ENCODE data around the gene ONECUT3.
"Not testable (repeated sequence)": the region's sequence is repeated elsewhere in the genome, so short reads cannot be mapped to it uniquely, and the experiment has no call there.

The ONECUT3 gene

DNA sequence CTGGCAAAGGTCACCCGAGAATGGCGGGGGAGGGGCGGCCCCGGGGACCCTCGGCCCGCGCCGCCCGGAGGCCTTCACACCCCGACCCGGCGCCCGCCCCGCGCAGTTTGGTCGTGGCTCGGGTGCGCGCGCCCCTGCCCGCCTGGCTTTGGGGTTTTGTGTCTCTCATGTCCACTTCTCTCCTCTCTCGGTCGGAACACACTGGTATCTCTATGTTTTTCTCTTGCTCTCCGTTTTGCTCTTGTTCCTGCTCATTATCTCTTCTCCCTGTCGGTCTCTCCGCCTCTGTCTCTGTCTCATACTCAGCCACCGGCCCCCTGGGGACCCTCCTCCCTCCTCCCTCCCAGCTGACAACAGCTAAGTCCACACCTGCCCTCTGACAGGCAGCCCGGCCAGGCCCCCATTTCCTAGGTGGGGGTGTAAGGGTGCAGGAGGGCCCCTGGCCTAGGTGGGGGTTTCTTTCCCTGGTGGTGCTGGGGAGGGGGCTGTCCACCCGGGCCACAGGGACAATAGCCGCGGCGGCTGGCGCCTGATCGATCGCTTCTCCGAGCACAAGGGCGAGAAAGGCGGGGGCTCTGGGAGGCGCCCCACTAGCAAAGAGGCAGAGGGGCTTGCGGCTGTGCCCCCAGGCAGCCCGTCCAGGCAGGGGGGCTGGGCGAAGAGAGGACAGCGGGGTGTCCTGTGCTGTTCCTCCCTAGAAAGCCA lies 2.3 kb downstream of the ONECUT3 start:
- in situ Hi-C loops (cut with MboI; ENCODE audit: low sequenced_read_pairs): no loop called here

DNA sequence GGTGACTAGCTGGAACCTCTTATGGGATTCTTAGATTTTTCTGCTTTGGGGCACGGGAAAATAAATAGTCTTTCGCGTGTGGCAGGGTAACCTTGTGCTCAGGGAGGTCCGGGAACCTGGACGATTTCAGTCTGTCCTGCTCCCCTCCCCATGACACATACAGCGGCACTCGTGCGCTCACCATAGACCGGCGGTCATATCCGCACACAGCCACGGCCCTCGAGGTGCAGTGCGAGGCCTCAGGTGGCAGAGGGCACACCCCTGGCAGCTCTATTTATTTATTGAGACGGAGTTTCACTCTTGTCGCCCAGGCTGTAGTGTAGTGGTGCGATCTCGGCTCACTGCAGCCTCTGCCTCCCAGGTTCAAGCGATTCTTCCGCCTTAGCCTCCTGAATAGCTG lies 3.0 kb downstream of the ONECUT3 start:
- in situ Hi-C loops (cut with MboI; ENCODE audit: low sequenced_read_pairs): no loop called here

DNA sequence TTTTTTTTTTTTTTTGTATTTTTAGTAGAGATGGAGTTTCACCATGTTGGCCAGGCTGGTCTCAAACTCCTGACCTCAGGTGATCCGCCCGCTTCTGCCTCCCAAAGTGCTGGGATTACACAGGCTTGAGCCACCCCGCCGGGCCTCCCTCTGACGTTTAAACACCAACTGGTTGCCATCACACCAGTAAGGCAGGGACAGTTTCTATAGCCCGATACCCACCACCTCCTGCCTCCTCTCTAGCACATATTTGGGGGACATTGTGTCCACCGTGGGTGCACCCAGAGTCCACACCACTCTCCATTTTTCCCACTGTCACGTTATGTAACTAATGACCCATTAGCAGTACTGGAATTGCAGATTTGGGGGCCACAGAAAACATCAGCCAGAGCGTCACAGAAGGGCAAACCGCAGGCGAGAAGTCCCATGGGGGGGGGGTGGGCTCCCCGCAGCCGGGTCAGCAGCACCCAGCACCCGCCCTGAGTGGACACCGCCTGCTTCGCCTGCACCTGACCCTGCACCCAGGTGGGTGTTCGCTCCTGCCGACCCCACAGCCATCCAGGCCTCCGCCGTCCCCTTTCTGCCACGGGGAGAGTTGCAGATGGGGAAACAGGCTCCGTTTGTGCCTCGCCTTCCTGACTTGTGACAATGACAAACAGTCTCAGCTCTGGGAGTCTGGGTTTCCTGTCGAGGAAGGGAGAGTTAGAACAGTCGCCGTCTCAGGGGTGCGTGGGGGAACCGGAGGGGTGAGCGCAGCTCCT lies 3.6 kb downstream of the ONECUT3 start:
- in situ Hi-C loops (cut with MboI; ENCODE audit: low sequenced_read_pairs): no loop called here

DNA sequence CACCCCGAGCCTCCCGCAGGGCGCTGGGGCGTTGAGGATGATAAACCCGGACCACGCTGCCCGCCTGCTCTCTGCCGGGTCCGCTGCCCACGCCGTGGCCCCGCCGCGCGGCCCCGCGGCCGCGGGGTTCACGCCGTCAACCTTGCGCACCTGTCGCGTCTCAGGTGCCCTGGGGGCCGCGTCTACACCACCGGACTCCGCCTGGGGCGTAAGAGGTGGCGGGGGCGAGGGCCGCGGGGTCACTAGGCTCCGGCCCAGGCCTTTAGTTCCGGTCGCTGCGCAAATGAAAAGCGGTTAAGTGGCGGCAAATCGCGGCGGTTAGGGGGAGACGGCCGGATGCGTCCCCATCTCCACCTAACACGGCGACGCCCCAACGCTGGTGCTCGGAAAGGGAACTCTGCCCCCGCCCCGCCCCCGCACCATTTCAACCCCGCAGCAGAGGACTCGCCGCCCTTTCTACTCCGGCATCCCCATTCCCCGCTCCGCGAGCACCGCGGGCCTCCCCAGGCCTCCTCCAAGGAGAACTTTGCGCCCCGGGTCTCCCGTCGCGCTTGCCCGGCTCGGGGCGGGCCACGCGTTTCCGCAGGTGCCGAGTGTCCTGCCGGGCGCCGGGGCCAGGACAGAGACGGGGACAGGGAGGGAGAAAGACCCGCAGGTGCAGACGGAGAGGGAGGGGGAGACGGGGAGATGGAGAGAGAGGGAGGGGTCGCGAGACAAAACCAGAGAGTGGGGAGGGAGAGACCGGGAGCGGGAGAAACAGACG lies 4.3 kb downstream of the ONECUT3 start:
- in situ Hi-C loops (cut with MboI; ENCODE audit: low sequenced_read_pairs): no loop called here

DNA sequence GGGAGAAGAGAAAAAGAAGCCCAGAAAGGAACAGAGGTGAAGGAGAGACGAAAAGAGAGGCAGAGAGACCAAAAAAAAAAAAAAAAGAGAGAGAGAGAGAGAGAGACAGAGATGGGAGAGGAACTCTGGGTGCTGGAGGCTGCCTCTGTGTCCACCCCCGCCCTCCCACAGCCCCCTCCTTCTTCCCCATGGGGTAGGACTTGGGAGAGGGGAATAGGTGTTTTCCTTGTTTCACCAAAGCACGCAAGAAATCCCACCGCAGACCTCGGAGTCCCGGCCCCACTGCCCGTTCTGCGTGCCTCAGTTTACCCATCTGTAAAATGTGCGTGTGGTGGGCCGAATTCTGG lies 4.9 kb downstream of the ONECUT3 start:
- in situ Hi-C loops (cut with MboI; ENCODE audit: low sequenced_read_pairs): no loop called here

DNA sequence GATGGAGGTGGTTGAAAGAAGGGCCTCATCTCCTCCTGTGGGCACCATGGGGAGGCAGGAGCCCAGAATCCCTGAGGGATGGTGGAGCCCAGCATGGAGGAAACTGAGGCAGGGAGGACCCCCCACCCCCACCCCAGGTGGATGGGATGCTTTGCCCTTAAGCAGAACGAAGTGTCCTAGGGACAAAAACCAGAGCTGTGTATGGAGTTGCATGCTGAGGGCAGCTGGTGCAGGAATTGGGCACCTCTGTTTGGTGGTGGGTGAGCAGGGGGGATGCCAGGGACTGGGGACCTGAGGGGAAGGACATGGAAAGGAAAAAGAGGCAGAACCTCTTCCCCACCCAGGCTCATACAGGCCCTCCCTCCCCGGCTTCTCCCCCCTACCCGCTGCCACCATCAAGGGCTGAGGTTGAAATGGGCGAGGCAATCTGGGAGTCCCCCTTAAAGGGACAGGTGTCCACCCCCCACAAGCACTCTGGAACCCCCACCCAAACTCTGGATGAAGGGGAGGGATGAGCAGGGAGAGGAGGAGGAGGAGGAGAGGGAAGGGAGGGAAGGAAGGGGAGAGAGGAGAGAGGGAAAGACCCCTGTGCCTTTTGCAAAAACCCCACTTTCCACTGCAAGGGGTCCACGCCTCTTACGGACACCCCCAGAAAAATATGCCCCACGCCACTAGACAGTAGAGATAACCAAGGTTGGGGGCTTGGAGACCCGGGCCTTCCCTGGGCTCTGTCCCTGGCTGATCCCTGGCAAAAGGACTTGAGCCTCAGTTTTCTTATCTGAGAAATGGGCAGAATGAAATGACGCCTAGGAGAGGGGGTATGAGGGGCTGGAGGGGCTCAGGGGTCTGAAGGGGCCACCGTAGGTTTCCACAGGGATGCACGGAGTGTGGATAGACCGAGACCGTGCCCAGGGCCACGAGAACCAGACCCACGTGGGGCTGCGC lies 5.9 kb downstream of the ONECUT3 start:
- in situ Hi-C loops (cut with MboI; ENCODE audit: low sequenced_read_pairs): no loop called here

DNA sequence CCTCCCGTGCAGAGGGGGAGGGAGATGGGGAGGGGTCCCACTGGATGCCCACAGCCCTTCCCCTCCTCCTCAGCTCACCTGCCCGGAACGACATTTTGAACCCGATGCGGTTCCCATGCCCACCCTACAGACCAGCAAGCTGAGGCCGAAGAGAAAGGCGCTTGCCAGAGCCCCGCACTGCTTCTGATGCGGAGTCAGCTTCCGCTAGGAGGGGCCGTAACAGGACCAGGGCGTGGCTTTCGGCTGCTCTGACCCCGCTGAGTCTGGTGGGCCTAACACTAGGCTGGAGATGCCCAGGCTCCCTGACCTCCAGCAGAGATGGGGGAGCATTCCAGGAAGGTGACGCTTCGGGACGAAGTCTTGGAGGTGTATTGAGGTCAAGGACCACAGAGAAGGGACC lies 6.7 kb downstream of the ONECUT3 start:
- in situ Hi-C loops (cut with MboI; ENCODE audit: low sequenced_read_pairs): no loop called here

DNA sequence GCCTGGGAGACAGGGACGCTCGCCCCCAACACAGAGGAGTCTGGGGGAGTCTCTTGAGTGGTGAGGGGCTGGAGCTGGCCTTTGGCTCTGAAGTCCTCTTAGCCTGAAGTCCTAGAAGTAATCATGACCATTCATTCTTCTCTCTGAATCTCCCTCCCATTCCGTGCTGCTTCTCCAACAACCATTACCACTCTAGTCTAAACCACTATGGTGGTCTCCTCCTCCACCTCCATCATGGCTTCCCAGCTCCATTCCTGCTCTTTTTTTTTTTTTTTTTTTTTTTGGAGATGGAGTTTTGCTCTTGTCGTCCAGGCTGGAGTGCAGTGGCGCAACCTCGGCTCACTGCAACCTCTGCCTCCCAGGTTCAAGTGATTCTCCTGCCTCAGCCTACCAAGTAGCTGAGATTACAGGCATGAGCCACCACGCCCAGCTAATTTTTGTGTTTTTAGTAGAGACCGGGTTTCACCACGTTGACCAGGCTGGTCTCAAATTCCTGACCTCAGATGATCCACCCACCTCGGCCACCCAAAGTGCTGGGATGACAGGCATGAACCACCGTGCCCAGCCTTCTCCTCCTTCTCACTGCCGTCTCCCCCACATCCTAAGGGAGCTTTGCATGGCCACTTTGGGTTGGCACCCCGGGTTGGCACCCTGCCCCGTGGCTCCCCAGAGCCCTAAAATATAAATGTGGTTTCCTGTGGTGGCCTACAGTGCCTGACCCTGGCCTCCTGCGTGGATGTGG lies 7.7 kb downstream of the ONECUT3 start:
- in situ Hi-C loops (cut with MboI; ENCODE audit: low sequenced_read_pairs): not testable (repeated sequence)

DNA sequence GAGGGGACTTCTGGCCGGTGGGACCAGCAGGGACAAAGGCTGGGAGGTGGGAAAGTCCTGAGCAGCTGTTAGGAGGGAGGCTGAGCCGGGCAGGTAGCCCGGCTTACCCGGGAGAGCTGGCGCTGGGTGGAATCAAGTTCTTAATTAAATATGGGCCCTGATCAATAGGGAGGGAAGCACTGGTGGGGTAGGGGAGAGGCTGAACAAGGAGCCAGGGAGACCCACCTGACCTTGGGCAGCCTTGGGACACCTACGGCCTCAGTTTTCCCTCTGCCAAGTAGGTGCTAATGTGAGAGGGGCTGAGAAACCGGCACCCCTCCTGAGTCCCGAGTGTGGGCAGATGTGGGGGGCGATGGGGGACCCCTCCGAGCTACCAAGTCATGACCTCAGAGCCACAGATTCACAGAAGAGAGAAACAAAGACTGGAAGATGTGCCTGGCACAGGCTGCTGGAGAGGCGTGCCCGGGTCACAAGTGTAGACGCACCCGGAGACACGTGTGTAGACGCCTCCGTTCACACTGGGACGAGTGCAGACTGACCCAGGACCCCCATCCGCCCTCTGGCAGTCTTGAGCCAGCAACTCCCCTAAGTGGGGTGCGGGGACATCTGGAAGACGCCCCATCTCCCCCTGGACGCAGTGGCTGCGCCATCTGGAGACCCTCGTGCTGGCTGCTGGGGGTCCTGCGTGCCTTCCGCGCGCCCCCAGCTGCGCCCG lies 8.4 kb downstream of the ONECUT3 start:
- in situ Hi-C loops (cut with MboI; ENCODE audit: low sequenced_read_pairs): no loop called here

DNA sequence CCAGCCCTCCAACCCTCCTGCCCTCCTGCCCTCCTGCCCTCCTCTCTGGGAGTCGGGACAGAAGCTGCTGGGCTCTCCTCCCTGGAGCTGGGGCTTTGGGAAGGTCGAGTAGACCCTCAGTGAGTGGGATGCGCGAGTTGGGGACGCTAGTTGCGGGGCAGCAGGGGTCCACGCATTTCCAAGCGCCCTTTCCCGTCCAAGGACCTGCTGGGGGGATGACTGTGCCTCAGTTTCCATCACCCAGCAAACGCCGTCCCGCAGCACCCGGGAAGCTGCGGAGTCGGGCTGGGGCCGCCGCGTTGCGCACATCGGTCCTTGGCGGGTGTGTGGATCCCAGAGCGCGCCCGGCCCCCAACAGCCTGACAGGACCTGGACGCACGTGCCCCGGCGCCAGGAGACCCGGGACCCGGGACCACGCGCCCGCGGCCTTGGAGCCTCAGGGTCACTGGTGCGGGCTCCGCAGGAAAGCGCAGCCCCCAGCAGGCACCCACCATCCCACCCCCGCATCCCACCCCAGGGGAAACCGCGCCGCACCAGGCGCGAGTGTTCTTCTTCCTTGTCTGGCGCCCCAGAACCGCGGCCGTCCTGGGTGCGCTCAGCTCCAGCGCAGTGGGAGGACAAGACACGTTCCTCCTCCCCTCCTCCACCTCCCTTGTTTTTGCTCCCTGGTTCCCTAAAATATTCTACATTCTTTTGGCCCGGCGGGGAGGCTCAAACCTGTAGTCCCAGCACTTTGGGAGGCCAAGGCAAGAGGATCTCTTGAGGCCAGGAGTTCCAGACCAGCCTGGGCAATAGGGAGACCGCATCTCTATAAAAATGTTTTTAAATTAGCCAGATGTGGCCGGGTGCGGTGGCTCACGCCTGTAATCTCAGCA lies 9.2 kb downstream of the ONECUT3 start:
- in situ Hi-C loops (cut with MboI; ENCODE audit: low sequenced_read_pairs): no loop called here

DNA sequence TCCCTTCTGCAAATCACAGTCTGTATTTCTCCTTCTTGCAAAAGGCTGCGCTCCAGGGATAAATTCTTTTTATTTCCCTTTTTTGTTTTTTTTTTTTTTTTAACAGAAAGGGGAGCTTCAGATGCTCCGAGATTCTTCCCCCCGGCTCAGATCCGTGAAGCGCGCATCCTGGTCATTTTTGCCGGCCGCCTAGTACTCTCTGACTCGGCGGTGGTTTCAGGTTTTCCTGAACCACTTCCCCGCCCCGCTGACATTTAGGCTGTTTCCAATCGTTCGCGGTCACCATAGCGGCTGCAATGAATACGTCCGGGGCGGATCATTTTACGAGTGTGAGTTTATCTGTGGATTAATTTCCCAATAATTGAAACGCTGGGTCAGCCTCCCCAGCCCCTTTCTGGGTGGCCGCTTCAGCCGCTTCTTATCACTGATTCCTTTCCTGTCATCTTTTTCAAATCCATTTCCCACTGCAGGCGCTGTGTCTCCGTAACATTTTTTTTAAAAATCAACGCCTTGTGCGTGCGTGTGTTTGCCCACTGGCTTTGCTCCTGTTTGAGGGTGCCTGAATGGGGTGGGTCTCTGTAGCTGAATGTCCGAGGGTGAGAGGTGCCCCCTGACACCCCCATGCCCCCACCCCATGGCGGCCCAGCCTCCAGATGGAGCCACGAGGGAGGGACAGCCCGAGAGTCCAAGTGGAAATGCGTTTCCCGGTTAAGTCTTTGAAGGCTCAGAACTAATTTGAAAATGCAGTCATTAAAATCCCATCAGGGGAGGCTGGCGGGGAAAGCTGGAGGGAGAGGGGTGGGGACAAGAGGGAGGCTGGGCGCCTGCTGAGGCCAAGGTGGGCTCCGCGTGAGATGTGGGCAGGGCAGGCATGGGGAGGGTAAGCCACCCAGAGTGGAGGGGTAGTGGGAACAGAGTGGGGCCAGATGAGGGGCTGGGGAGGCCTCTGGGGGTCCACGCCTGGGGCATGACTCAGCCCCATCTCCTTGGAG lies 10.6 kb downstream of the ONECUT3 start:
- in situ Hi-C loops (cut with MboI; ENCODE audit: low sequenced_read_pairs): no loop called here

DNA sequence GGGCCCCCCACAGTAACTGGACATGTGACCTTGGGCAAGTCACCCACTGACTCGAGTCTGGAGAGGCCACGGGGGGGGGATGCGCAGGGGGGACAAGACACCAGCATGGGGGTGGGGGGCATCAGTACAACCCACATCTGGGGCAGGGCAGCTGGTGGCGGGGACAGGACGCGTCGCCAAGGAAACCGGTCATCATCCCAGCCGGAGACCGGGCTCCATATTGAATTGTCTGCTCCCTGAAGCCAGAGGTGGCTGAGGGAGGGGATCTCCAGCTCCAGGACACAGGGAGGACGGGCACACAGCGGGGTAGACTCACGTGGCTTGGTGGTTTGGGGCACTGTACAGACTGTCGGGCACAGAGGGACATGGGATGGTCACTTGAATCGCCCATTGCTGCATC lies 11.4 kb downstream of the ONECUT3 start:
- in situ Hi-C loops (cut with MboI; ENCODE audit: low sequenced_read_pairs): no loop called here

DNA sequence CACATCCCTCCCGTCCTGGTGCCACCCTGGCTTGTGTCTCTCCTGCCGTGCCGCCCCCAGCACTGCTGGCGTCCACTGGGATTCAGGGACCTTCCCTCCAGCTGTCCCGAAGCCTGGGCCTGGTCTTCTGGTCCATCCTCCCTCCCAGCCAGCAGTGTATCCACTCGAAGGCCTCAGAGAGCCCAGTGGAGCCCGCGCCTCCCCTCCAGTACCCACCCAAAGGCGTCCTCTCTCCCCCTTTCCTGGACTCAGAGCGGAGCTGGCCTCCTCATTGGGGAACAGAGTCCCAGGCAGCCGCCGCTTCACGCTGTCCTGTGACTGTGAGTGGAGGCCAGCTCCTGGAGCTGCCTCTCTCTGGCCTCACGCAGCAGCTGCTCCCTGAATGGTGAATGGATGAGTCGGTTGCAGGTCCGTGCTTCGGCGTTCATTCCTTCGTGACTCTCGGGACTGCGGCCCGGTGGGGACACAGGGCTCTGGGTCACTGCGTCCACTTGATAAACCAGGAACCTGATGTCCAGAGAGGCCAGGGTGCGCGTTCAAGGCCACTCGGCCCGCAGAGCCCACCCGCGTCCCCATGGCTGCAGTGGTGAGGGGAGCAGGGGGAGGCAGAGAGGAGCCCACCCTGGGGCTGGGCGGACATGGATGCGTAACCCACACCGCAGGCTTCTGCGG lies 12.1 kb downstream of the ONECUT3 start:
- in situ Hi-C loops (cut with MboI; ENCODE audit: low sequenced_read_pairs): no loop called here

DNA sequence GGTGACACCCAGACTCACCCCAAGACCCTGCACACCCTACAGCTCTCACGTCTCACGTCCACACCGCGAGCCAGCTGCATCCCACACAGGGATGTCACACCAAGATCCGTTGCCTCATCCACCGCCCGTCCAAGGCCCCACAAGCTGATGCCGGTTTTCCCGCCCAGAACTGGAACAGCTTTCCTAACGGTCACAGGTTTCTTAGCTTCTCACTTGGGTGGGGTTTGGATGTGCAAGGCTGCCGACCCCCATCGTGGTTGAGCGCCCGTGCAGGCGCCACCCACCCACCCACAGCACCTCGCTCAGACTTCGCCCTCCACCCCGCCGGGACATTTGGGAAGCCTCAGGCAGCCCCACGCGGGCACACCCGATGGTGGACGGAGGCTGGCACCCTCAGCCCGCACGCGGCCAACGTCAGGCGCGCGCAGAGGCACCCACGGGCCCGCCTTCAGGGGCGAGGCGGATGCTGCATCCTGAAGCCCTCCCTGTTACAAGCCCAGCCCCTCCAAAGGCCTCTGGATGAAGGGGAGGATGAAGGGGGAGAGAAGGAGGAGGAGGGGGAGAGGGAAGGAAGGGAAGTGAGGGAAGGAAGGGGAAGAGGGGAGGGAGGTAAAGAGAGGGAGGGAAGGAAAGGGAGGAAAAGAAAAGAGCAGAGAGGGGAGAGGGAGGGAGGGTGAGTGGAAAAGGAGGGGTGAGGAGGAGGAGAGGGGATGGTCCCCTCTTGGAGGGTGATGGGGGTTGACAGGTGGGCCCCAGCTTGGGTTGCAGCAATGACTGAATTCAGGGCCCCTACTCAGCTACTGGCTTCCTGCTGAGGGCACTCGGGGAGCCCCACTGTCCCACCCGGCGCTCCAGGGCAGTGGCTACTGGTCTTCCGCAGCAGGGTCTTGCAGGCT lies 12.8 kb downstream of the ONECUT3 start:
- in situ Hi-C loops (cut with MboI; ENCODE audit: low sequenced_read_pairs): no loop called here

DNA sequence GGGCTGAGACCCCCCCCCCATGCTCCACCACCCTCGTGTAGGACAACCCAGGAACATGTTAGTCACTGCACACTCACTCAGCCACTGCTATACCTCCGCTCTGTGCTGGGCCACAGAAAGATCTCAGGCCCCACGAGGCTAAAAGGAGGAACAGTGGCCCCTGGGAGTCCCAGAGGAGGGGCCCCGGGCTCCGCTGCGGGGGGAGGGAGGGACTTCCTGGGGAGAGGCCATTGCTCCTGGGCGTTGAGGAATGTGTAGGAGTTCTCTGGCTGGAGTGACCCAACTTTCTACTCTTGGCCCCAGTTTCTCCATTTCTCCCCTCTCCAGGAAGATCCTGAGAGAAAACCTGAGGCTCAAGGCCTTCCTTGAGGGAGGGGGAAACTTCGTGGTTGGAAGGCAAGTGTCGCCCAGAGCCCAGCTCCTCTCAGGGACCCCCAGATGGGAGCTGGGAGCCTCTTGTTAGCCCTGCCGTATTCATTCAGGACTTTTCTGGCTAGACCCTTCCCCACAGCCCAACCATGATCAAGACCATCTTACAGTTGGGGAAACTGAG lies 13.6 kb downstream of the ONECUT3 start:
- in situ Hi-C loops (cut with MboI; ENCODE audit: low sequenced_read_pairs): no loop called here
